ENCODE results near the gene CHMP4A. TPM values are rescaled to one million over a fixed set of nuclear protein-coding genes. Genes with fewer than 3 reads are reported as not detected.

Gene CHMP4A
- total RNA-seq, 1 experiment from 2014 or later: 34.6 TPM

DNA sequence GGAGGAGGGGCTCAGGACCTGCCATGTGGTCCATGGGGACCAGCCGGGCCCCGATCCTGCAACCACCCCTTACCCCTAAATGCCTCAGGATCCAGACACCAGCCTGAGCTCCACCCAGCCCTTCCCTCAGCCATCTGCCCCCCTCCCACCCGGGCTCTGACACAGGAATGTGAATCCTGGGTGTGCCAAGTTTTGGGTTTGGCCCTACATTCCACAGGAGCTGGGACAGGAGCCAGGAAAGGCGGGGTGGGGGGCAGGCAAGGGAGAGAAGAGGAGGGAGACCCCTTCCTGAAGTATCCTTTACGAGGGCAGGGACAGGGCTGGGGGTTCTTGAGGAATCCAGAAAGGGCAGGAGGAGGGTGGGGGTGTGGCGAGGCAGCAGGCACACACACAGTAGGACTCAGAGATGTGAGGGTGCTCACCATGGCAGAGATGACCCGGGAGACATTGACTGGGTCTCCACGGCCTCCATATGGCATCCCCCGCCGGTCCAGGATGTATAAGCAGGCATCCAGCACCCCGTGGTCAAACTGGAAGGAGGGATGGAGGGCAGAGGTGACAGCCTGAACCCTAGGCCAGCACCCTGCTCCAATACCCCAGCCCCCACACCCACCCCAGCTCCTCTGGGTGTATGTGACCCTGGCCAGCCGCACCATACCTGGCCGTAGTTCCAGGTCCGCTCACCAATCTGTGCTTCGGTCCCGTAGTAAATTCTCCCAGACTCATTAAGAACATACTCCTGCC, 46.2 kb upstream of the CHMP4A start:
- Histone ChIP-seq H4K20me1 (ENCODE audit: insufficient read depth) (no peaks in the 10 kb centered on the region), H2AFZ (ENCODE audit: low read depth, low read length, poor library complexity, severe bottlenecking) (no peak overlapping the region), H3K27ac (ENCODE audit: low read depth, low read length) (no peak overlapping the region), H3K9me2 (ENCODE audit: insufficient read depth) (no peaks in the 10 kb centered on the region), H3K4me2 (ENCODE audit: low read length) (peak overlapping the region; percentile 43), H3K4me3 (replicated peaks in 1 of 2; ENCODE audit: low read depth in 1 of 2, low read length in 2 of 2) (no peak overlapping the region), H3K36me3 (ENCODE audit: control insufficient read depth in 1 of 2, insufficient read depth in 2 of 2, low read length in 2 of 2) (no peaks in the 10 kb centered on the region; a peak in 1 of 4 replicates), H3K4me1 (ENCODE audit: control insufficient read depth in 1 of 2, insufficient read depth in 2 of 2, low read length in 2 of 2) (peaks cover 10 to 14% of the 10 kb centered on the region in 2 experiments), H3K9me3 (ENCODE audit: control insufficient read depth in 1 of 2, insufficient read depth in 1 of 2, low read depth in 1 of 2, low read length in 2 of 2) (no peaks in the 10 kb centered on the region), H3K9ac (ENCODE audit: low read length) (no peak overlapping the region), H3K27me3 (ENCODE audit: insufficient read depth, low read length) (no peaks in the 10 kb centered on the region), H3K79me2 (ENCODE audit: insufficient read depth, low read length) (no peaks in the 10 kb centered on the region)
- POLR2A ChIA-PET: no interaction called here
- RAD21 ChIA-PET (ENCODE audit: low non-redundant PET in 1 of 2, low total read pairs in 2 of 2, uncharacterized antibody in 2 of 2, unreplicated experiment in 2 of 2): no interaction called here
- DNase-seq (ENCODE audit: low read depth, low spot score): no peak
- CTCF ChIA-PET: no interaction called here
- intact Hi-C loops (cut with micrococcal nuclease): no loop called here
- TF ChIP-seq, protein P1, sequence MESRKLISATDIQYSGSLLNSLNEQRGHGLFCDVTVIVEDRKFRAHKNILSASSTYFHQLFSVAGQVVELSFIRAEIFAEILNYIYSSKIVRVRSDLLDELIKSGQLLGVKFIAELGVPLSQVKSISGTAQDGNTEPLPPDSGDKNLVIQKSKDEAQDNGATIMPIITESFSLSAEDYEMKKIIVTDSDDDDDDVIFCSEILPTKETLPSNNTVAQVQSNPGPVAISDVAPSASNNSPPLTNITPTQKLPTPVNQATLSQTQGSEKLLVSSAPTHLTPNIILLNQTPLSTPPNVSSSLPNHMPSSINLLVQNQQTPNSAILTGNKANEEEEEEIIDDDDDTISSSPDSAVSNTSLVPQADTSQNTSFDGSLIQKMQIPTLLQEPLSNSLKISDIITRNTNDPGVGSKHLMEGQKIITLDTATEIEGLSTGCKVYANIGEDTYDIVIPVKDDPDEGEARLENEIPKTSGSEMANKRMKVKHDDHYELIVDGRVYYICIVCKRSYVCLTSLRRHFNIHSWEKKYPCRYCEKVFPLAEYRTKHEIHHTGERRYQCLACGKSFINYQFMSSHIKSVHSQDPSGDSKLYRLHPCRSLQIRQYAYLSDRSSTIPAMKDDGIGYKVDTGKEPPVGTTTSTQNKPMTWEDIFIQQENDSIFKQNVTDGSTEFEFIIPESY (IDR thresholded peaks at IDR 0.05; ENCODE audit: extremely low read depth, insufficient replicate concordance, low read length): no peak
- TF ChIP-seq POLR2AphosphoS5 (IDR thresholded peaks at IDR 0.05; ENCODE audit: low read depth, low read length) (no peak), SIN3A (IDR thresholded peaks at IDR 0.05; ENCODE audit: low read depth) (no peak), POLR2A (IDR thresholded peaks at IDR 0.05; ENCODE audit: borderline replicate concordance, extremely low read depth, insufficient read depth, insufficient read length) (no peak), TCF7L2 (IDR thresholded peaks at IDR 0.05; ENCODE audit: borderline replicate concordance, extremely low read depth, insufficient read depth, insufficient read length) (no peak), EGR1 (IDR thresholded peaks at IDR 0.05; ENCODE audit: low read depth) (no peak), EZH2 (IDR thresholded peaks at IDR 0.05) (no peak), ZNF274 (IDR thresholded peaks at IDR 0.05; ENCODE audit: low read depth, low read length) (no peak), JUND (IDR thresholded peaks at IDR 0.05) (no peak), ELF1 (IDR thresholded peaks at IDR 0.05; ENCODE audit: borderline replicate concordance, low read depth) (no peak)
- BruUV-seq (replicated peaks): no TSS peak
- ATAC-seq: peak; percentile 55; the same call in 1 of the 2 replicates

Measured in HCT116 (cell line).